H1 (cell line): ENCODE measurements around the gene ADARB2. TPM values are rescaled to one million over a fixed set of nuclear protein-coding genes. Genes with fewer than 3 reads are reported as not detected.

Experiments used
- CTCF ChIA-PET: fragments of 300-600 bp; sonication (Branson Sonifier 250); formaldehyde crosslinking; loops from one replicate; lab custom pipeline; 2021; ENCODE audit not compliant: partially characterized antibody; lab: Charles Lee
- POLR2A ChIA-PET: fragments of 300-600 bp; sonication (Branson Sonifier 250); formaldehyde crosslinking; loops from one replicate; lab custom pipeline; 2021; ENCODE audit warnings: inconsistent platforms; ENCODE audit not compliant: partially characterized antibody; lab: Charles Lee
- DNase-seq, 2 experiments: peaks; one replicate each; pipeline versions ENCODE4 v3.0.0 to v3.0.0-alpha.2; 2010 to 2022; ENCODE audit warnings: low spot score in 2 of 2, low read depth in 1 of 2, mixed read lengths in 1 of 2
- FAIRE-seq: peaks from 2 replicates; lab custom pipeline; 2011; peaks lifted over from hg19 to GRCh38; lab: Jason Lieb, UNC
- H2AFZ ChIP-seq: 2 replicates; pipeline ENCODE4 v1.8.1; 2012; ENCODE audit warnings: low read length, inconsistent platforms
- H2AK5ac ChIP-seq: 2 replicates; pipeline ENCODE4 v1.6.1; 2013; ENCODE audit warnings: low read depth, low read length
- H2BK120ac ChIP-seq: replicated peaks from 2 replicates; pipeline ENCODE3; 2013; ENCODE audit warnings: low read depth, low read length, inconsistent platforms
- H2BK12ac ChIP-seq: 2 replicates; pipeline ENCODE4 v1.6.1; 2013; ENCODE audit warnings: low read depth, low read length
- H2BK15ac ChIP-seq: 2 replicates; pipeline ENCODE4 v1.6.1; 2013; ENCODE audit warnings: low read length
- H2BK20ac ChIP-seq: 2 replicates; pipeline ENCODE4 v1.6.1; 2013; ENCODE audit warnings: low read length
- H2BK5ac ChIP-seq: 2 replicates; pipeline ENCODE4 v1.6.1; 2013; ENCODE audit warnings: low read depth, low read length
- H3K14ac ChIP-seq: 2 replicates; pipeline ENCODE4 v1.6.1; 2013; ENCODE audit warnings: inconsistent platforms; ENCODE audit not compliant: insufficient read length
- H3K18ac ChIP-seq: 2 replicates; pipeline ENCODE4 v1.6.1; 2013; ENCODE audit warnings: low read length; ENCODE audit errors: extremely low read depth
- H3K23ac ChIP-seq: 2 replicates; pipeline ENCODE4 v1.6.1; 2013; ENCODE audit warnings: inconsistent platforms; ENCODE audit not compliant: insufficient read length
- H3K23me2 ChIP-seq: 2 replicates; pipeline ENCODE4 v1.6.1; 2013; ENCODE audit warnings: low read depth, low read length
- H3K27ac ChIP-seq: 2 replicates; pipeline ENCODE4 v1.6.1; 2011; ENCODE audit warnings: low read depth, low read length, inconsistent platforms
- H3K27me3 ChIP-seq, 4 experiments: replicated peaks in 1 of 4; 1 replicate in 1 of 4; 2 replicates in 3 of 4; pipeline versions ENCODE4 v1.6.1 to v1.8.1; 2011 to 2013; ENCODE audit warnings: low read length in 3 of 4, mild to moderate bottlenecking in 3 of 4, inconsistent platforms in 2 of 4, mixed read lengths in 2 of 4, moderate library complexity in 1 of 4; ENCODE audit not compliant: control insufficient read depth in 3 of 4, insufficient read depth in 3 of 4; ENCODE audit errors: extremely low read depth in 1 of 4
- H3K36me3 ChIP-seq, 4 experiments: 2 replicates each; pipeline versions ENCODE4 v1.6.1 to v1.8.1; 2011 to 2013; ENCODE audit warnings: mild to moderate bottlenecking in 4 of 4, low read length in 3 of 4, moderate library complexity in 2 of 4, control low read depth in 1 of 4, inconsistent platforms in 1 of 4; ENCODE audit not compliant: insufficient read depth in 4 of 4, control insufficient read depth in 2 of 4
- H3K4ac ChIP-seq: replicated peaks from 2 replicates; pipeline ENCODE3; 2013; ENCODE audit warnings: low read length, low read depth, mixed read lengths, inconsistent platforms; ENCODE audit not compliant: insufficient read length
- H3K4me1 ChIP-seq, 4 experiments: replicated peaks in 1 of 4; 1 replicate in 1 of 4; 2 replicates in 3 of 4; pipeline versions ENCODE4 v1.6.1 to v1.8.1; 2011 to 2013; ENCODE audit warnings: low read length in 3 of 4, inconsistent platforms in 2 of 4, mixed read lengths in 1 of 4; ENCODE audit not compliant: insufficient read depth in 4 of 4, control insufficient read depth in 3 of 4
- H3K4me2 ChIP-seq, 2 experiments: 2 replicates each; pipeline versions ENCODE4 v1.6.1 to v1.8.1; 2011 to 2013; ENCODE audit warnings: low read depth in 2 of 2, low read length in 2 of 2, control low read depth in 1 of 2, inconsistent platforms in 1 of 2, mild to moderate bottlenecking in 1 of 2; ENCODE audit not compliant: insufficient read depth in 1 of 2
- H3K4me3 ChIP-seq, 4 experiments: fragments of 200-600, 300-600 bp in 1 of 4; sonication (generic), shearing (Covaris generic), sonication (Bioruptor Twin) in 1 of 4; 2 replicates each; pipeline versions ENCODE4 v1.5.1 to v1.8.1; 2011 to 2016; ENCODE audit warnings: low read length in 4 of 4, low read depth in 3 of 4, control low read depth in 2 of 4, inconsistent platforms in 2 of 4, mild to moderate bottlenecking in 2 of 4, mixed read lengths in 1 of 4, moderate library complexity in 1 of 4; ENCODE audit not compliant: insufficient read depth in 2 of 4; ENCODE audit errors: extremely low read depth in 1 of 4
- H3K56ac ChIP-seq: replicated peaks from 2 replicates; pipeline ENCODE3; 2013; ENCODE audit warnings: low read depth, mild to moderate bottlenecking, mixed read lengths, low read length, inconsistent platforms; ENCODE audit not compliant: insufficient read length
- H3K79me1 ChIP-seq: 2 replicates; pipeline ENCODE4 v1.6.1; 2013; ENCODE audit warnings: low read depth, low read length, control low read depth
- H3K79me2 ChIP-seq, 2 experiments: 2 replicates each; pipeline versions ENCODE4 v1.6.1 to v1.8.1; 2012 to 2013; ENCODE audit warnings: low read length in 2 of 2, mild to moderate bottlenecking in 2 of 2, inconsistent platforms in 1 of 2; ENCODE audit not compliant: insufficient read depth in 2 of 2, control insufficient read depth in 1 of 2
- H3K9ac ChIP-seq, 4 experiments: replicated peaks in 1 of 4; 1 replicate in 1 of 4; 2 replicates in 3 of 4; pipeline versions ENCODE4 v1.6.1 to v1.8.1; 2011 to 2013; ENCODE audit warnings: low read depth in 3 of 4, low read length in 3 of 4, control low read depth in 2 of 4, mild to moderate bottlenecking in 2 of 4, moderate library complexity in 2 of 4, inconsistent platforms in 1 of 4; ENCODE audit errors: extremely low read depth in 1 of 4
- H3K9me3 ChIP-seq, 2 experiments: 2 replicates each; pipeline versions ENCODE4 v1.6.1 to v1.8.1; 2012 to 2013; ENCODE audit warnings: mild to moderate bottlenecking in 2 of 2, moderate library complexity in 2 of 2, control low read depth in 1 of 2, inconsistent platforms in 1 of 2, low read depth in 1 of 2, low read length in 1 of 2, mixed read lengths in 1 of 2; ENCODE audit not compliant: insufficient read depth in 2 of 2
- H4K20me1 ChIP-seq, 2 experiments: replicated peaks in 1 of 2; 2 replicates each; pipeline versions ENCODE3 to v1.8.1; 2011 to 2013; ENCODE audit warnings: inconsistent platforms in 2 of 2, low read length in 2 of 2, mild to moderate bottlenecking in 1 of 2; ENCODE audit not compliant: insufficient read depth in 2 of 2, control insufficient read depth in 1 of 2
- H4K5ac ChIP-seq: 2 replicates; pipeline ENCODE4 v1.6.1; 2013; ENCODE audit warnings: low read length, low read depth, mixed read lengths, inconsistent platforms; ENCODE audit not compliant: insufficient read length
- H4K8ac ChIP-seq: 2 replicates; pipeline ENCODE4 v1.8.0; 2013; ENCODE audit warnings: mild to moderate bottlenecking, moderate library complexity, low read length, inconsistent platforms; ENCODE audit not compliant: insufficient read depth; ENCODE audit errors: extremely low read depth
- H4K91ac ChIP-seq: replicated peaks from 2 replicates; pipeline ENCODE3; 2013; ENCODE audit warnings: low read length, mixed read lengths, inconsistent platforms; ENCODE audit not compliant: insufficient read length
- MAFK ChIP-seq: IDR thresholded peaks from 2 replicates; pipeline ENCODE4 v1.6.1; 2012; ENCODE audit warnings: low read depth, mild to moderate bottlenecking, improper control_type of control experiment, low read length
- TBP ChIP-seq: IDR thresholded peaks from 2 replicates; pipeline ENCODE4 v1.6.1; 2011; ENCODE audit warnings: low read depth, low read length, improper control_type of control experiment
- WGBS, 2 experiments: shearing (Covaris generic) in 1 of 2; methylation state at CpG; one replicate each; pipeline versions ENCODE4 v1.1.6 to v1.1.7; 2013 to 2015; ENCODE audit warnings: low lambda C conversion rate in 2 of 2, mixed read lengths in 2 of 2, inconsistent platforms in 1 of 2, low coverage in 1 of 2, missing lambda C conversion rate in 1 of 2; ENCODE audit not compliant: insufficient replicate concordance in 2 of 2, insufficient coverage in 1 of 2, insufficient read length in 1 of 2; ENCODE audit errors: extremely low coverage in 1 of 2, missing lambda C conversion rate in 1 of 2; 5-methylcytosine and 5-hydroxymethylcytosine counted together
- polyA plus RNA-seq, 7 experiments: library from polyadenylated mRNA; depleted of rRNA in 3 of 7; stranded (reverse) in 5 of 7; unstranded in 2 of 7; fragments of >200 nt in 5 of 7; fragments of 200-250 nt in 2 of 7; gene quantifications; 1 replicate in 5 of 7; 2 replicates in 1 of 7; 4 replicates in 1 of 7; pipeline versions ENCODE4 v1.2.1 to v1.2.3, GENCODE V29; 2011 to 2013; ENCODE audit warnings: missing spikeins in 2 of 7, mixed read lengths in 2 of 7
- total RNA-seq: library from RNA; stranded (reverse); fragmentation: NEBNext Ultra II Directional; extraction: Animal tissue kit (Norgen Biotek cat#: 25700); gene quantifications from 2 replicates; pipeline ENCODE4 v1.2.1, GENCODE V29; 2021

The ADARB2 gene
- total and polyA plus RNA-seq, 2 of the 8 experiments (the other 6 are each of a cell fraction or from before 2014, with no cell fraction given) = 2.2 to 2.8 TPM

- no peak overlapping the region for H2BK12ac ChIP-seq
- H3K23me2 ChIP-seq = no peaks in the 10 kb centered on the region
- no peak overlapping the region for H3K4ac ChIP-seq
- TF ChIP-seq MAFK (no peak), TBP (no peak)
- TF ChIP-seq, all 59 proteins: peak for 0
- H3K4me2 ChIP-seq = no peak overlapping the region
- CTCF ChIA-PET = no interaction called here
- no peak overlapping the region for H3K9ac ChIP-seq
- H2BK15ac ChIP-seq = no peak overlapping the region
- DNase-seq (no peak), FAIRE-seq (no peak)
- H2BK5ac ChIP-seq = no peak overlapping the region
- H3K56ac ChIP-seq = no peak overlapping the region
- H4K8ac ChIP-seq = 0 out of 2 replicates have a peak overlapping the region, but pooled peaks have one; percentile 14
- no peak overlapping the region for H2BK120ac ChIP-seq
- no peak overlapping the region for H3K27ac ChIP-seq
- peaks cover 0 to 3% of the 10 kb centered on the region in 2 experiments for H4K20me1 ChIP-seq
- POLR2A ChIA-PET = no interaction called here
- no peaks in the 10 kb centered on the region for H3K36me3 ChIP-seq
- H2BK20ac ChIP-seq = no peak overlapping the region
- no peak overlapping the region for H3K23ac ChIP-seq
- H2AFZ ChIP-seq = no peak overlapping the region
- no peaks in the 10 kb centered on the region for H3K9me3 ChIP-seq
- H3K18ac ChIP-seq = no peak overlapping the region
- no peak overlapping the region for H3K4me3 ChIP-seq
- H4K5ac ChIP-seq = no peak overlapping the region
- no peaks in the 10 kb centered on the region; a peak in 1 of 7 replicates for H3K4me1 ChIP-seq
- no peaks in the 10 kb centered on the region for H3K79me2 ChIP-seq
- H3K14ac ChIP-seq = no peak overlapping the region
- 81% methylated on average over 7 of the region's 7 CpGs; no CpG with 5 or more reads in 1 of the 2 experiments for WGBS, 2 experiments
- H2AK5ac ChIP-seq = no peak overlapping the region
- peaks cover 0 to 2% (median 0%) of the 10 kb centered on the region in 4 experiments; a peak in 2 of 7 replicates for H3K27me3 ChIP-seq
- no peak overlapping the region for H4K91ac ChIP-seq
- H3K79me1 ChIP-seq = no peaks in the 10 kb centered on the region
Measured at GRCh38 chr10:1553951-1554350, 183.4 kb downstream of the ADARB2 start.
